Measurements from ENCODE around the gene FRAT2. TPM values are rescaled to one million over a fixed set of nuclear protein-coding genes. Genes with fewer than 3 reads are reported as not detected.

FRAT2 gene
- total RNA-seq, 4 donors from 2014 or later: 18.7 to 27.8 (median 19.6) TPM

- Histone ChIP-seq H3K4me1 (peaks cover 0 to 3% (median 0%) of the 10 kb centered on the region in 4 donors), H3K36me3 (peaks cover 7 to 88% (median 80%) of the 10 kb centered on the region in 4 donors), H3K27ac (replicated peaks in 1 of 4) (no peak overlapping the region), H3K9me3 (no peaks in the 10 kb centered on the region), H3K4me3 (no peak overlapping the region), H3K27me3 (no peaks in the 10 kb centered on the region)
- TF ChIP-seq EP300 (IDR thresholded peaks at IDR 0.05): no peak
- TF ChIP-seq POLR2AphosphoS5 (IDR thresholded peaks at IDR 0.05): no peak
- TF ChIP-seq POLR2A (IDR thresholded peaks at IDR 0.05; ENCODE audit: low read depth): no peak
- no peak for TF ChIP-seq CTCF (IDR thresholded peaks at IDR 0.05)
- intact Hi-C loops (cut with DNase I): no loop called here
- 100% methylated on average over 4 of the region's 4 CpGs for whole genome bisulfite sequencing
- DNase-seq (ENCODE audit: extremely low spot score): no peak
Measured at GRCh38 chr10:97363071-97363470, 28.5 kb upstream of the FRAT2 start.

- TF ChIP-seq POLR2AphosphoS5 (IDR thresholded peaks at IDR 0.05) (no peak), CTCF (IDR thresholded peaks at IDR 0.05) (no peak), POLR2A (IDR thresholded peaks at IDR 0.05; ENCODE audit: low read depth) (no peak), EP300 (IDR thresholded peaks at IDR 0.05) (no peak)
- intact Hi-C loops (cut with DNase I): no loop called here
- H3K4me3 ChIP-seq: no peak overlapping the region
- 85% methylated on average over 11 of the region's 11 CpGs for WGBS
- no peak for DNase-seq (ENCODE audit: extremely low spot score)
- H3K9me3 ChIP-seq: no peaks in the 10 kb centered on the region
- peaks cover 7 to 90% (median 81%) of the 10 kb centered on the region in 4 donors for H3K36me3 ChIP-seq
- H3K27me3 ChIP-seq: no peaks in the 10 kb centered on the region
- H3K4me1 ChIP-seq: peaks cover 0 to 3% (median 0%) of the 10 kb centered on the region in 4 donors
- H3K27ac ChIP-seq (replicated peaks in 1 of 4): no peak overlapping the region
Measured at GRCh38 chr10:97362310-97363033, 27.9 kb upstream of the FRAT2 start.

GRCh38 chr10:97361537-97361901 lies 27.0 kb upstream of the FRAT2 start:
- H3K4me1 ChIP-seq: peaks cover 0 to 4% (median 0%) of the 10 kb centered on the region in 4 donors
- no peak overlapping the region for H3K27ac ChIP-seq (replicated peaks in 1 of 4)
- no peaks in the 10 kb centered on the region for H3K27me3 ChIP-seq
- no peak overlapping the region for H3K4me3 ChIP-seq
- intact Hi-C loops (cut with DNase I): no loop called here
- H3K36me3 ChIP-seq: peaks cover 4 to 90% (median 81%) of the 10 kb centered on the region in 4 donors
- no peaks in the 10 kb centered on the region for H3K9me3 ChIP-seq
- TF ChIP-seq POLR2AphosphoS5 (IDR thresholded peaks at IDR 0.05) (no peak), EP300 (IDR thresholded peaks at IDR 0.05) (no peak), CTCF (IDR thresholded peaks at IDR 0.05) (no peak), POLR2A (IDR thresholded peaks at IDR 0.05; ENCODE audit: low read depth) (no peak)
- 92% methylated on average over 5 of the region's 11 CpGs for WGBS
- DNase-seq (ENCODE audit: extremely low spot score): no peak

- Histone ChIP-seq H3K4me1 (peaks cover 0 to 10% (median 5%) of the 10 kb centered on the region in 4 donors), H3K9me3 (no peaks in the 10 kb centered on the region), H3K27me3 (no peaks in the 10 kb centered on the region), H3K27ac (replicated peaks in 1 of 4) (no peak overlapping the region), H3K36me3 (peaks cover 4 to 90% (median 79%) of the 10 kb centered on the region in 4 donors), H3K4me3 (no peak overlapping the region)
- no peak for DNase-seq (ENCODE audit: extremely low spot score)
- no peak for TF ChIP-seq EP300 (IDR thresholded peaks at IDR 0.05)
- no peak for TF ChIP-seq CTCF (IDR thresholded peaks at IDR 0.05)
- TF ChIP-seq POLR2AphosphoS5 (IDR thresholded peaks at IDR 0.05): no peak
- no peak for TF ChIP-seq POLR2A (IDR thresholded peaks at IDR 0.05; ENCODE audit: low read depth)
- intact Hi-C loops (cut with DNase I): no loop called here
- WGBS: 94% methylated on average over 8 of the region's 11 CpGs
Measured at GRCh38 chr10:97360705-97361536, 26.4 kb upstream of the FRAT2 start.

All from esophagus muscularis mucosa (tissue), 4 donors.